HG03342 (cell line): ENCODE measurements around the gene TENM3.

Source experiments
- ATAC-seq: cut with Tn5 transposase; IDR thresholded peaks from one replicate; pipeline ENCODE4 v1.9.1; 2021; ENCODE audit warnings: mild to moderate bottlenecking, moderate library complexity; ENCODE audit not compliant: unreplicated experiment

TENM3 gene

DNA sequence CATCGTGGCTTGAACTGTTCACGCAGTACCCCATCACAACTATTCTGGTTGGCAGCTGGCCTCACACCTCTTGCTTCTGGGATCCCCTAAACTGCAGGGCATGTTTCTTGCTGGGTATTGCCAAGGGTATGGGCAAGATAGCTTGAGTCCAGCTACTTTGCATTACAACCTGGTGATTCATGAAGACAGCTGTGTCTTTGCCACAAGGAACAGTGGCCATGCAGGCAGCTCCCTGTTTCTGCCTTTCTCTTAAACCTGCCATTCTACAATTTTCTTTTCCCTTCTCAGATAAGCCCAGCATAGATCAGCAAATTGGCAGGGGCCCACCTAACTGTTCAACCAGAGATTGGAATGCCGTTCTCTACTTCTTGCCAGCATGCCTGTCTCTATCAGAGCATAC is 42.8 kb downstream of the TENM3 start:
- ATAC-seq, result no peak

DNA sequence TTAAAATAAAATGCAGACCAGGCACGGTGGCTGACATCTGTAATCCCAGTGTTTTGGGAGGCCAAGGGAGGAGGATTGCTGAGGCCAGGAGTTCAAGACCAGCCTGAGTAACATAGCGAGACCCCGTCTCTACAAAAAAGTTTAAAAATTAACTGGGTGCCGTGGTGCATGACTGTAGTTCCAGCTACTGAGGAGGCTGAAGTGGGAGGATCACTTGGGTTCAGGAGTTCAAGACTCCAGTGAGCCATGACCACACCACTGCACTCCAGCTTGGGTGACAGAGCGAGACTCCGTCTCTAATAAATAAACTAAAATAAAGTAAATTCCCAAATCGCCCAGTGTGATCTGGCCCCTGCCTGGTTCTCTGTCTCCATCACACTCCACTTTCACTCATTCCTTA is 43.7 kb downstream of the TENM3 start:
- ATAC-seq, result no peak

DNA sequence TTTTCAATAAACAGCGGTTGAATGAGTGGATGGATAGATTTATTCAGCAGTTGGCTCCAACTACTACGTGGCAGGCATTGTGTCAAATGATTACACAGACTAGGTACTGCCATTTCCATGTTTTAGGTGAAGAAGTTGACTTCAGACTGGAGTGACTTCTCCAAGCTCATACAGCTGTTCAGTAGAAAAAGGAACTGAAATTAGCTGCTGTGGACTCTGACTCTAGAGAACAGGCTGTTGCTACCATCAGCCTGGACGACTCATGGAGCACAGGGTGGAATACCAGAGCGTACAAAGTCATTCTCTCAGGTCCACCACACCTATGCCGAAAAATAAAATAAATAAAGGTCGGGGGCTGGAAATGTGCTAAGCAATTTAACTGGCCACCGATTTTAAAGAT is 45.3 kb downstream of the TENM3 start:
- no peak for ATAC-seq

DNA sequence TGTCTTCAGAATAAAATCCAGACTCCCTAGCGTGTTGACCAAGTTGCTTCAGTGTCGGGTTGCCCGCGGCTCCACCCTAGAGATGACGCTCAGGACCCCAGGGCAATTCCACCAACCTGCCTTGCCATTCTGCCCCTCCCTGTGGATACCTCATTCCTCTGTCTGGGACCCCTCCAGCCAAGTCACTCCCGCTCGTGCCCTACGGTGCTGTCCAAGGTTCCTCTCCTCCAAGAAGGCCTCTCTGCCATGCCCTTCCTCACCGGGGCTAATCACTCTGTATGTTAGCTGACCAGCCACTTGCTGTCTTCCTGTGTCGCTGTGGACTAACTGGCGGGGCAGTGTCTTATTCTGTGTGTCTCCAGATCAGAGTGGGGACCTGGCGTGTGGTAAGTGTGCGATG is 46.6 kb downstream of the TENM3 start:
- no peak for ATAC-seq

DNA sequence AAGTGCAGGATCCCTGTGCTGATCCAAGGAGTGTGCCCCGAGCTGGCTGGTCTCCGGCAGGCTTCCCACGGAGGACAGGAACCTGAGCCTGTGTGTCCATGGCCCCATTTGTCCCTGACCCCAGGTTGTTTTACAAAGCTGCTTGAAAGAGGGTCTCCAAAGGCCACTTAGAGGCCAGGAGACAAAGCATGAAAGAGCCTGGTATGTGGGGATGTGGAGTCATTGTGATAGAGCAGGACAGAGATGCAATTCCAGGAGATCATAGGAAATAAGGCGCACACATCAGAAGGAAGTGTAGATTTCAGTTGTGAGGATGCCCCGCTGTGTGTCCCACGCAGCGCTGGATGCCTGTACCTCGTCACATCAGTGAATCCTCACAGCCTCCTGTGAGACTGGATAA is 48.0 kb downstream of the TENM3 start:
- ATAC-seq, result no peak

DNA sequence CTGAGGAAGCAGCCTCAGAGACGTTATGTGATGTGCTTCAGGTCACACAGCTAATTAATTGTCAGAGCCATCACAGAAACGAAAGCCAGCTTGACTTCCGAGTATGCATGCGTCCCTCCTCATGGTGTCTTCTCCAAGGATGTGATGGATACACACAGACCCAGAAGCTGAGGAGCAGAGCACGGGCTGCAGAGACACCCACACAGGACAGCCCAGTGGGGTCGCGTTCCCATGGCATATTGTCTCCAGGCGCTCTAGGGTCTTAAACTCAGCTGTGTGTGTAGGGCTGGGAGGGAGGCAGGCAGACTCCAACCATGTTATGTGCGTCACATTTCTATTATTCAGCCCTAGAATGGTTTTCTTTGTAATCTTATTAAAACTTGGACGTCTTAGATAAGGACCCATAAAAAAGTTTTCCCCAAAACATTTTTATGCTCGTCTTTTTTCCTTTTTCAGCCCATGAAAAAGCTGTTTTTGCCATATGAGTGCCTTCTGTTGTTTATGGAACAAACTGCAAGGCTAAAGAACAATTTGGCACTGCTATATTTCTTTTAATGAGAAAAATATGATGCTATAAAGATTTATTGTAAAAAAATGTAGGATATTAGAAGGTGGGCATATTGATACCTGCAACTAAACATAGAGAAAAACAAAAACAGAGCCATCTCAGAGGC is 48.5 kb downstream of the TENM3 start:
- ATAC-seq, result no peak

DNA sequence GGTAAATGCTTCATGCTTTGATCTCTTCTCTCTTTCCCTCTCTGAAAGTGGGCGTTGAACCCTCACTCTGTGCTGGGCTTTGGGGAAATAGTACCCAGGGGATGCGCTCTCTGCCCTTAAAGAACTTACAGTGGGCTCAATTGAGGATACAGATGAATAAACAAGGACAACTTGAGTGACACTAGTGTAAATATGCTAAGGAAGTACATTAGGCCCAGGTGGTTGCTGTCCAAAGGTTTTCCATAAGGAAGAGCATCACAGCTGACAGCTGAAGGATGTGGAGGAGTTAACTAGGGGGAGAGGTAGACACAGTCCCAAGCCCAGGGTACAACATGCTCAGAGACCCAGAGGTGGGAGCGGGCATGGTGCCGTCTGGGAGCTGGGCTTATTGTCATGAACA is 49.4 kb downstream of the TENM3 start:
- no peak for ATAC-seq

DNA sequence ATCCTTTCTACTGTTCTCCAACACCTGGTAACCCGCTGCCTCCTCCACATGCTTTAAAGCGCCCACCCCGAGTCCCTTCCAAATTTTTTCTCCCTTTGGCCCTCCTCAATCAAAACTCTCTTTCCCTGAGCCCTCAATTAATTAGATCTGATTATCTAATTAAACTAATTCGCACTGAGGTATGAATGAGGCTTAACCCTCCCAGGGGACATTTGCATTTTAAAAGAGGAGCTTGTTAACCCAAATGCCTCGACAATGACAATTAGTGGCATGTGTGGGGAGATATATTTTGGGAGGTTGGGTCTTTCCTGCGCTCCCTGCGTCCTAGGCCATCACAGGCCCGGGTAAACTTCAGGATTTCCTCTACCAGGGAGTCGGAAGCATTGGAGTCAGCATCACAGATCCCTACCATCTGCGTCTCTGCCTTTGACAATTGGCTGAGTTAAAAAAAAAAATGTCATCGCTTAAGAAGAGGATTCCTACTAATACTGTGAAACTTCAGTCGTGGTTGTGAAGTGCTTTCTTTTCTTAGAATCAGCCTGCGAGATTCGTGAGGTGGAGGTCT is 50.6 kb downstream of the TENM3 start:
- ATAC-seq, result no peak

DNA sequence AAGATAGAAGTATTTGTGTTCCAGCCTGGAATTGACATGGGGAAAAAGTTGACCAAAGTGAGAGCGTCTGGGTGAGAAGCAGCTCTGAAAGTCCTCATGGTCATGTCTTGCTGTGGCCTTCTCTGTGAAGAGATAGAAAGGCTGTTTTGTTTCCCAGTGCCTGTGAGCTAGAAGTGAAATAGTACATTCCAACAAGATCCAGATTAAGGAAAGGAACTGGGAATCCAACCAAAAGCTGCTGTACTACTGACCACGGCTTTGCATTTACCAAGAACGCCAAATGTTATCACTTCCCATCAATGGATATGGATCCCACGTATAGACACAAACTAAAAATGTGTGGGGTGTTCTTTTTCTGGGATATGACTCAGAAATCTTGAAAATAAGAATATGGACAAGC is 51.2 kb downstream of the TENM3 start:
- ATAC-seq, result no peak

DNA sequence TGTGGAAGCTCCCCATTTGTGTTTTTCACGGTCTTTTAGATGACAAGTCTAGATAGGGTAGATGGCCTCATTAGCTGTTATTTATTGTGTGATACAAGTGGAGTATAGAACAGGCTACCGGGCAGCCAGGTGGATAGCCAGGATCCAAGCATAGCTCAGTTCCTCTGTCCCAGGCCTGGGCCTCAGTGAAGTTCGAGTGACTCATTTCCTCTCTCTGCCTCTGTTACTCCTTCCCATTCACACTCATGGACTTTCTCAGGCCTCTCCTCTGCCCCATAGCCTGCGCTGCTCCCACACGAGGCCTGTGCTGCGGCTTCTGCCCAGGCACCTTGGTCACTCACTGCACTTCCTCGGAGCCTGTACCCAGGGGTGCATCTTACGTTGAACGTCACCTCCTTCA is 54.5 kb downstream of the TENM3 start:
- ATAC-seq, result no peak

DNA sequence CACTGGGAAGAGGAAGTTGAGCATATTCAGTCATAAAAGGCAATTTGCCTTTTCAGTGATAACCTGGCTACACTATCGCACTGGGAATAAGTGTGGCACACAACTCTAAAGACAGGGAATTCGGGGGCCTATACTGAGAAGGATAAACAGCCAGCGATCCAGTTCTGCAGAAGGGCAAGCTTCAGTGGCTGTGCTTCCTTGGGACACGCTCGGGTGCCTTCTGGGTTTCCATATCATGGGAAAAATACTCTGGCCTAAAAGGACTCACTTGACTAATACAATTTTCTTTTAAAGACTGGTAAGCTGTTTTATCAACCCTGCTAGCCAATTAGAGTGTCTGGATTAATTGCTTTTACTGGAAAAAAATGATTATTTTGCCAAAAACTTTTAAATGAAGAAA is 58.5 kb downstream of the TENM3 start:
- no peak for ATAC-seq

DNA sequence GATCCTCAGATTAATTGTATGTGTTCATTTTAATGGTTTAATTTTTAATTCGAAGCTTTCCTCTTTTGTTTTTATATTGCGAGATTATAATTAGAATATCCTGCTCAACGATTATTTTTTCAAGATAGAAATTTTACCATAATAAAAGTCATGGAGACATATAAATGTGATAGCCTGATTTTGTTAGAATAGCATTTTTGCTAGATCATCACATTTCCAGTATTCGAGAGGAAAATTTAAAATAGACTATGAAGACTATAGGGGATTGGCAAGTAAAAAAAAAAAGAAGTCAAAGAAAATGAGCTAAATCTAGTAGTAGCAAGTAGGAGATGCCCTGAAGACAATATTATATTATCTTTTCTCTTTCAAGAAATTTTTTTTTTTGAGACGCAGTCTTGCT is 60.6 kb downstream of the TENM3 start:
- no peak for ATAC-seq

DNA sequence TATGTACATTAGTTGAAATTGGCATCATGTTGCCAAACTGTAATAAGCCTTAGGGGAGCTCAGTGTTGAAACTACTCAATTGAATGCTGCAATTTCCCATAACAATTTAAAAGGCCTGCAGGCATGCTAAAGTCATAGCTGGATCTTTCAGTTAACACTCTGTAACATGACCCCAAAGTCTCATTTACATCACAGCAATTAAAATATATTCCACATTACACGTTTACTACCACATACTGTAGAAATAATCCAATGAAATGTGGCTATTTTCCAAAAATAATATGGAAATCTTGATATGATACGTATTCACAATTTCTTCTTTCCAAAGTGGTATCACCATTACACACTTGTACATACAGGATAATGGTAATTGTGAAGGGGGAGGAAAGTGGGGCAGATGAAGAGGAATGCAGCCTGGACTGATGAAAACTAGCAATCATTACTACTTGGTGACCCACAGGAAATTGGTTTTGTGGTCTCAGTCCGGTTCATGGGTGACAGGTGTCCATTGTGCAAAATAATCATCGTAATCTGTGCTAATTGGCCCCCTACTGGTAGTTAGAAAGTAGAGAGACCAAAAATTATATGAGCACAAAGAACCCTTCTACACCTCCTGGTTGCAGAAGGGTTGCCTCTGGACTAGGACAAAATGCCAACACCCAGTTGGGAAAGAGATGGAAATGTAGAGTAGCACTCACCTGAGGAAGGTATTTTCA is 63.7 kb downstream of the TENM3 start:
- no peak for ATAC-seq

DNA sequence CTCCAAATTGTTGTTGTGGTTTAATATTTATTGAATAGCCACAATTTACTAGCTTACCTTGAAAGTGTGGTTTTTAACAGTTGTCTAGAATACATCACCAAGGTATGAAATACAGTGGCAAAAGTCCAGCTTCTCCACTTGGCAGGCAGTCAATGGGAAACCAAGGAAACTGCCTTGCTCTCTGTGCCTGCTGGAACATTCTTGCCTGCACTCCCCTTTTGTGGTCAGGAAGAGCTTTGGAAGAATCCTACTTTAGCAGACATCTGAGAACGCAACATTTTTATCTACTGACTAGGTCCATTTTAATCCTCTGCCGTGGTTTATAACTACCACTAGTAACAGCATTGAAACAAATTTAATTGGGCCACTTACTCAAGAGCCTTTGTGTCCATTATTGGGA is 64.5 kb downstream of the TENM3 start:
- ATAC-seq, result no peak

DNA sequence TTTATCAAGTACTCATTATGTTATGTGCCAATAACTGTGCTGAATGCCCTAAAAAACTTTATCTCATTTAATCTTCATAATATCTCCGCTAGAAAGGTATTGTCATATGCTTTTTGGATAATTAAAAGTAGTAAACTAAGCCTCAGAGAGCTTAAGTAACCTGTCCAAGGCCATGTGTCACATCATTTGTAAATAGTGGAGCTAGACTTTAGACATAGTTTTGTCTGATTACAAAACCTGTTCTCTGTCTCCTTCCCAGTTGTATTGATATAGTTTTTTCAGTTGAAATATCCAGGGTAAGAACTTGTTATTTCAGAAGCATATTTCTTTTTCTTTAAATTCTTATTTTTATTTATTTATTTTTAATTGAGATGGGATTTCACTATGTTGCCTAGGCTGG is 66.7 kb downstream of the TENM3 start:
- no peak for ATAC-seq

DNA sequence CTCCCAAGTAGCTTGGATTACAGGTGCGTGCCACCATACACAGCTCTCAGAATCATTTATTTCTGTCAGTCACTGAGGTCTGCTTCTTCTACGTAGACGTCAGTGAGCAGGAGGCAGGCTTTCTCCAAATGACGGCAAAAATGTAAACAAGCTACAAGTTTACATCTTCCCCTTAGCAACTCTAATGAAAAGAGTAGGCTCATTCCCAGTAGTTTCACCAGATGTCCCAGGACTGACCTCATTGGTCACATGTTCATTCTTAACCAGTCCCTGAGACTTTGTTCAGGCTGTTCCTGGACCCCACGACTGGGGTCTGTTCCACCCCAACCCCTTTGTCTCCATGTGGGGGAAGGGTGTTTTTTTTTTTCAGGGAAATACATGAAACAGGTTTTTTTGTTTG is 67.1 kb downstream of the TENM3 start:
- ATAC-seq, result no peak

DNA sequence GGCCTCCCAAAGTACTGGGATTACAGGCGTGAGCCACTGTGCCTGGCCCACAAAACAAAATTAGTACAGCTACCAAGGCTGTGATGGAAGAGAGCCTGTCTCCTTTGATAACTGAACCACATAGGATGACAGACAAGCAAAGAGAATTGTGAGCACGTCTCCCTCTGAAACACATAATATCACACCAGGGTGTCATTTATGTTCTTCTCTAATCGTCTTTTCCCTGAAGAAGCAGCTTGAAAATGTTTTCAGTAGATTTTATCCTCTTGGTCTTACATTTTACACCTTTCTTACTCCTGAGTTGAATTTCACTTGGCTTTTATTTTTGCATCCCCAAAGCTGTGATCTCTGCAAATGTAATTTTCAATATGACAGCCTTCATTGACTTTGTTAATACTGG is 67.8 kb downstream of the TENM3 start:
- ATAC-seq, result no peak

DNA sequence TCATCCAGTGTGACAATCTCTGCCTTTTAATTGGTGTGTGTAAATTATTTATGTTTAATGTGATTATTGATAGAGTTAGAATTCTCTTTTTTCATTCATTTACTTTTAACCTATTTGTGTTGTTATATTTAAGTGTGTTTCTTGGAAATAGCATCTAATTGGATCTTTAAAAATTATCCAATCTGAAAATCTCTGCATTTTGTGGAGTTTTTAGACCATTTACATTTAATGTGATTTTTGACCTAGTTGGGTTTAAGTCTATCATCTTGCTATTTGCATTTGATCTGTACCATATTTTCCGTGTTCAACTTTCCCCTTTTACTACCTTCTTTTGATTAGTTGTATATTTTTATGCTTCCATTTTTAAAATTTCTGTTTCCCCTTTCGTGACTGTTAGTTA is 71.3 kb downstream of the TENM3 start:
- no peak for ATAC-seq

DNA sequence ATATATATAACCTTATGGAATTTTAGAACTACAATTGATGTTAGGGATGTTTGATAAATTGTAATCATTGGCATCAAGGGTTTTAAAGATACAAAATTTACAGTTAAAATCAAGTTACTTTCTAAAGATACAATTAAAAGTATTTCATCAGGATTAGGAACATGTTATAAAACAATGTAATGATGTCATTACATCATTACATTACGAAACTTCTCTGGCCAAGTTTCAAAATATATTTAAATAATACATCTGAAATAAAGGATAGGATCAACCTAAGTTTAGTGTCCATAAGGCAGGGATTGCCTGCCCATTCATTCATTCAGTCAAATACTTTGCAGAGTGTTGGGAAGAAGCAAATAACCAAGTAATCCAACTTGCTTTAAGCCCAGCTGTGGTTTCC is 75.1 kb downstream of the TENM3 start:
- ATAC-seq, result no peak

DNA sequence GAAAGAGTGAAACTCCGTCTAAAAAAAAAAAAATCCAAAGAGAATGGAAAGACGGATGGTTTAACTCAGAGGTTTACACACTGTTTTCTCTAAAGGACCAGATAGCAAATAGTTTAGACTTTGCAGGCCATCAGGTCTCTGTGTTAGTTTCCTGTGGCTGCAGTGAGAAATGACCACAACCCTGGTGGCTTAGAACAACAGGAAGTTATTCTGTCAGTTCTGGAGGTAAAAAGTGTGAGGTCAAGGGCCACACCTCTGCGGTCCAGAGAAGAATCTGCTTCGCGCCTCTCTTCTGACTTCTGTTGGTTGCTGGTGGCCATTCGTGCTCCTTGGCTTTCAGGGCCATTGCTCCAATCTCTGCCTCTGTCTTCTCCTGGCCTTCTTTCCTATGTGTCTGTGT is 76.9 kb downstream of the TENM3 start:
- no peak for ATAC-seq

DNA sequence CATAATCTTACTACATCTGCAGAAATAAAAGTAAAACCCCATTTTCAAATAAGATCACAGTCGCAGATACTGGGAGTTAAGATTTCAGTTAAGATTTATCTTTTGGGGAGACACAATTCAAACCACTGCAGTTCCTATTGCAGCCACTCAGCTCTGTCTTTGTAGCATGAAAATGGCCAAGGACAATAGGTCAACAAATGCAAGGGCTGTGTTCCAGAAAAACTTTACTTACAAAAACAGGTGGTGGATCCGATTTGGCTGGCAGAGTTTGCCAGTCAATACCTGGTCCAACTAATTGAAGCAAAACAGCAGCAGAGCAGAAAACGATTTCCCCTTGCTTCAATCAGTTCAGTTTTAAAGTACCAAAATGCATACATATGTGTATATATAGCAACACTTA is 77.4 kb downstream of the TENM3 start:
- ATAC-seq, result no peak

DNA sequence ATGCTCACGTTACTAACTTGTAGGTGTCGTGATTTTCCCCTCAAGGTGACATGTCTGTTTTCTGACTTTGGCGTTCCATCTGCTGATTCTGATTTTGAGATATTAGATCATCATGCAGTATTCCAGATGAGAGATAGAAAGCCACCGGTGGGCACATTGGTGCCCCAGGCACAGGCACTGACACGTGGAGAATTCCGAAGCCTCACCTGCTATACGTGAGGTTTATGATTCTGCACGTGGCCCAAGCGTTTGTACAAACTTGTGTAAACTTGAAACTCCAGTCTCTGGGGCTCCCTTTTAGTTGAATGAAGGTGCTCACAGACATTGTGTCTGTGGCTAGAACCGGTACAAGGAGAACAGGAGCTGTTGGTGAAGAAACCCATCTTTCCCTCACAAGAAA is 81.1 kb downstream of the TENM3 start:
- no peak for ATAC-seq

DNA sequence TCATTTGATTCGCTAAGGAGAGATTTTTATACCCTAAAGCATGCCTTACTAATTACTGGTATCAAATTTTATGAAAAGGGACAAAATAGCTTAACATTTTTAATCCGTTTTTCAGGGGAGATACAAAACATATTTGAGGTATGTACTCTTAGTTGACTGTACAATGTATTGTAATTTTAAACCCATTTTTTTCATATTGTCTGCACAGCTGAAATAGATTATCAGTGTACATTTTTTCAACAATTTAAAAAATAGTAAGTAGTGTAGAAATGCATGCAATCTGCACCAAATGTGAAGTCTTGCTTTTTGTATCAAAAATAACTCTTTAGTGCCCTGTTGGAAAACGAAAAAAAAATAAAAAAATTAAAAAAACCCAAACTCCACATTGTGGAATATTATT is 82.2 kb downstream of the TENM3 start:
- no peak for ATAC-seq
